Spinal cord (tissue), 10 donors: Measurements from ENCODE around the gene CTSZ. TPM values are rescaled to one million over a fixed set of nuclear protein-coding genes. Genes with fewer than 3 reads are reported as not detected.
"Not testable (repeated sequence)": the region's sequence is repeated elsewhere in the genome, so short reads cannot be mapped to it uniquely, and the experiment has no call there.

Source experiments
- DNase-seq, 6 donors: peaks; one replicate each; pipeline versions ENCODE4 v3.0.0 to v3.0.0-alpha.2; 2013 to 2015; ENCODE audit warnings: low spot score in 6 of 6, low read depth in 4 of 6
- H3K27ac ChIP-seq: one replicate; pipeline ENCODE4 v1.5.1; 2013; ENCODE audit warnings: low read depth, low read length, control low read depth
- H3K27me3 ChIP-seq: one replicate; pipeline ENCODE4 v1.6.1; 2013; ENCODE audit warnings: low read length; ENCODE audit not compliant: control insufficient read depth, insufficient read depth
- H3K36me3 ChIP-seq: one replicate; pipeline ENCODE4 v1.6.1; 2013; ENCODE audit warnings: low read length; ENCODE audit not compliant: control insufficient read depth, insufficient read depth
- H3K4me1 ChIP-seq: one replicate; pipeline ENCODE4 v1.6.1; 2013; ENCODE audit warnings: low read length; ENCODE audit not compliant: control insufficient read depth, insufficient read depth
- H3K4me3 ChIP-seq: one replicate; pipeline ENCODE4 v1.5.1; 2013; ENCODE audit warnings: low read depth, low read length, control low read depth
- H3K9me3 ChIP-seq: one replicate; pipeline ENCODE4 v1.6.1; 2013; ENCODE audit warnings: low read length; ENCODE audit not compliant: control insufficient read depth, insufficient read depth
- WGBS: methylation state at CpG from one replicate; pipeline ENCODE4 v1.1.5; 2013; ENCODE audit warnings: missing lambda C conversion rate; ENCODE audit not compliant: insufficient coverage; 5-methylcytosine and 5-hydroxymethylcytosine counted together
- polyA plus RNA-seq, 2 donors: library from polyadenylated mRNA; unstranded; fragments of 120-200 nt; gene quantifications; one replicate each; pipeline ENCODE4 v1.2.1, GENCODE V29; 2013; ENCODE audit not compliant: insufficient read length in 2 of 2
- total RNA-seq, 2 donors: library from RNA; depleted of rRNA in 1 of 2; stranded (reverse); fragments of 120-200 nt in 1 of 2; fragments of >200 nt in 1 of 2; gene quantifications; one replicate each; pipeline versions ENCODE4 v1.2.3 to v1.2.4, GENCODE V29; 2013 to 2014
- donor health status: healthy.

CTSZ gene
- total and polyA plus RNA-seq, 4 donors = 43.1 to 59.6 (median 47.2) TPM

DNA sequence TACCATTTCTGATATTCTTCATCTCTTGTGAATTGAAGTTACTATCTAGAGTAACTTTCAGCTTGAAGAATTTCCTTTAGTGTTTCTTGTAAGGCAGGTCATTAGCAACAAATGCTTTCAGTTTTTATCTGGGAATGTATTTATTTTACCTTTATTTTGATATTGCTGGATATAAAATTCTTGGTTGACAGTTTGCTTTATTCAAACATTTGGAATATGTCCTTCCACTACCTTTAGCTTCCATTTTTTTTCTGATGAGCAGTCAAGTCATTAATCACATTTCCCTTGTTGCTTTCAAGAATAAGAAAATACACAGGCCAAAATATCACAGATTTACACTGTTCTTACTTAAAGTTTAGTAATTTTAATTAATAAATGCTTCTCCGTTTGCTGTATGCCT is 31.7 kb downstream of the CTSZ start:
- no CpG with 5 or more reads among the region's 1 CpG for WGBS
- no peaks in the 10 kb centered on the region for H3K4me1 ChIP-seq
- no peak overlapping the region for H3K27ac ChIP-seq
- H3K27me3 ChIP-seq = no peaks in the 10 kb centered on the region
- no peak overlapping the region for H3K4me3 ChIP-seq
- H3K9me3 ChIP-seq = no peaks in the 10 kb centered on the region
- DNase-seq = no peak
- H3K36me3 ChIP-seq = no peaks in the 10 kb centered on the region

- Histone ChIP-seq H3K4me3 (no peak overlapping the region), H3K27ac (no peak overlapping the region), H3K9me3 (no peaks in the 10 kb centered on the region), H3K27me3 (no peaks in the 10 kb centered on the region), H3K4me1 (no peaks in the 10 kb centered on the region), H3K36me3 (no peaks in the 10 kb centered on the region)
- DNase-seq = no peak
- 90% methylated on average over 3 of the region's 3 CpGs for WGBS
These were observed 33.2 kb downstream of the CTSZ start for GRCh38 chr20:58973866-58974265.

DNA sequence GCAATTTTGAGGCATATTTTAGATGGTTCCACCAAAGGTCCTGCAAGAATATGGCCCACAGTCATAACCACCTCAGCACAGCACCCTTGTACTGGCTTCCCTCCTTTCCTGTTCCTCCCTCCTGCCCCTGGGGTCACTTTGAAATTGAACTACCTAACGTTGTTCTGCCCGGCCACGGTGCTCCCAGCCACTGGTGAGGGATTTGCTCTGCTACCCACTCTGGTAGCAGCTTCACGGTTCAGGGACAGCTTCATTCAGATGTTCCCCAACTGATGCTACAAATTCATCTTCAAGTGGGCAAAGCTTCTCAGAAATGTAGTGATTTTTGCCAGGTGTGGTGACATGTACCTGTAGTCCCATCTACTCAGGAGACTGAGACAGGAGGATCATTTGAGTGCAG is 33.9 kb downstream of the CTSZ start:
- H3K36me3 ChIP-seq = no peaks in the 10 kb centered on the region
- no peaks in the 10 kb centered on the region for H3K27me3 ChIP-seq
- H3K27ac ChIP-seq = no peak overlapping the region
- WGBS = 73% methylated on average over 3 of the region's 4 CpGs
- H3K4me3 ChIP-seq = no peak overlapping the region
- no peaks in the 10 kb centered on the region for H3K4me1 ChIP-seq
- no peaks in the 10 kb centered on the region for H3K9me3 ChIP-seq
- no peak for DNase-seq

GRCh38 chr20:58971429-58971828 is 35.6 kb downstream of the CTSZ start:
- DNase-seq = no peak
- Histone ChIP-seq H3K4me1 (no peaks in the 10 kb centered on the region), H3K27ac (no peak overlapping the region), H3K9me3 (no peaks in the 10 kb centered on the region), H3K27me3 (no peaks in the 10 kb centered on the region), H3K36me3 (no peaks in the 10 kb centered on the region), H3K4me3 (no peak overlapping the region)
- 75% methylated on average over 5 of the region's 6 CpGs for WGBS

- H3K27ac ChIP-seq = no peak overlapping the region
- WGBS = no CpG with 5 or more reads among the region's 1 CpG
- H3K36me3 ChIP-seq = no peaks in the 10 kb centered on the region
These were observed 36.9 kb downstream of the CTSZ start for GRCh38 chr20:58970146-58970545.

DNA sequence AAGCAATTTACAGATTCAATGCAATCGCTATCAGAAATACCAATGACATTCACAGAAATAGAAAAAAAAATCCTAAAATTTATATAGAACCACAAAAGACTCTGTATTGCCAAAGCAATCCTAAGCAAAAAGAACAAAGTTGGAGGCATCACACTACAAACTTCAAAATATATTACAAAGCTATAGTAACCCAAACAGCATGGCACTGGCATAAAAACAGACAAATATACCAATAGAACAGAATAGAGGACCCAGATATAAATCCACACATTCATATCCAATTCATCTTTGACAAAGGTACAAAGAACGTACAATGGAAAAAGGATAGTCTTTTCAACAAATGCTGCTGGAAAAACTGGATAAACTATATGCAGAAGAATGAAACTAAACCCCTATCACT is 37.6 kb downstream of the CTSZ start:
- H3K27ac ChIP-seq = no peak overlapping the region
- no peaks in the 10 kb centered on the region for H3K36me3 ChIP-seq
- WGBS = no CpG with 5 or more reads among the region's 2 CpGs
- no peak overlapping the region for H3K4me3 ChIP-seq
- no peaks in the 10 kb centered on the region for H3K4me1 ChIP-seq
- H3K27me3 ChIP-seq = no peaks in the 10 kb centered on the region
- DNase-seq = no peak
- H3K9me3 ChIP-seq = no peaks in the 10 kb centered on the region

More at GRCh38 chr20:58970146-58970545, 36.9 kb downstream of the CTSZ start:
- no peaks in the 10 kb centered on the region for H3K9me3 ChIP-seq
- no peak overlapping the region for H3K4me3 ChIP-seq
- DNase-seq = no peak
- H3K27me3 ChIP-seq = no peaks in the 10 kb centered on the region
- H3K4me1 ChIP-seq = no peaks in the 10 kb centered on the region

DNA sequence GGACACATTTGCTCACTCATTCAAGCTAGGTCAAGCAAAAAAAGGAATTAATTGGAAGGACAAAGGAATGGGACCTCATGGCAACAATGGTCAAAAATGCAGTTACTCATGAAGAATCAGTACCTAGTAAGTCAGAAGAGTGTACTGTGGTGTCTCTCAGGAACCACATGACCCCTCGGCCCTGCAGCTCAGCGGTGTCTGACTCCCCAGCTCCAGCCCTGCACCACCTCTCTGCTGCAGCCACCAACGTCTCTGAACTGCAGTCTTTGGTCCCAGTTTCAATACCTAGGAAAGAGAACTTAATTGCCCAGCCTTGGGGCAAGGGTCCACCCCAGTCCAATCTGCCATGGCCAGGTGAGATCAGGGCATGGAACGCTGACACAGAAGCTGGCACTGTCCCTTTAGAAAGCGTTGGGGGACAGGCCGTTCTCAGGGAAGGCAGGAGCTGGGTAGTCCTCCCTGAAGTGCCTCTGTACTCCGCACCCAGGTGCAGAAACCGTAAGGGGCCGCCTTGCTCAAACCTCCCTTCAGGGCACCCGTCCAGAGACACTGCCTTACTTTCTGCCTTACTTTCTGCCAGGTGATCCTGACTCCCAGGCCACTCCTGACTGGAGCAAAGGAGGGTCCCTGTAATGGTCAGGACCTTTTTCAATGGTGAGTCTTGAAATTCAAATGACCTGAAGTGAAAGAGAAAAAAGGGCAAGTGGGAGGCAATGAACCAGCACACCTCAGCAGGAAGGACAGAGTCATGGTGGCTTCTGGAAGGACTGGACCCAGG is 39.2 kb downstream of the CTSZ start:
- H3K9me3 ChIP-seq = peaks cover 1% of the 10 kb centered on the region
- no peaks in the 10 kb centered on the region for H3K4me1 ChIP-seq
- H3K27ac ChIP-seq = no peak overlapping the region
- H3K27me3 ChIP-seq = no peaks in the 10 kb centered on the region
- WGBS = 78% methylated on average over 9 of the region's 10 CpGs
- H3K4me3 ChIP-seq = no peak overlapping the region
- DNase-seq = no peak
- no peaks in the 10 kb centered on the region for H3K36me3 ChIP-seq

- Histone ChIP-seq H3K36me3 (no peaks in the 10 kb centered on the region), H3K9me3 (peaks cover 1% of the 10 kb centered on the region), H3K4me3 (no peak overlapping the region), H3K27me3 (no peaks in the 10 kb centered on the region), H3K27ac (no peak overlapping the region), H3K4me1 (no peaks in the 10 kb centered on the region)
- WGBS = 64% methylated on average over 12 of the region's 14 CpGs
- no peak for DNase-seq
These were observed 41.6 kb downstream of the CTSZ start for GRCh38 chr20:58965270-58966064.

- not testable (repeated sequence) for H3K36me3 ChIP-seq, H3K27ac ChIP-seq, H3K4me1 ChIP-seq, H3K27me3 ChIP-seq, DNase-seq, H3K4me3 ChIP-seq, H3K9me3 ChIP-seq
- WGBS = no CpG with 5 or more reads among the region's 5 CpGs
These were observed 43.1 kb downstream of the CTSZ start for GRCh38 chr20:58963922-58964321.
